ENCODE measurements around the gene CELF2. TPM values are rescaled to one million over a fixed set of nuclear protein-coding genes. Genes with fewer than 3 reads are reported as not detected.

CELF2 gene
- total RNA-seq, 1 experiment from 2014 or later: not detected

DNA sequence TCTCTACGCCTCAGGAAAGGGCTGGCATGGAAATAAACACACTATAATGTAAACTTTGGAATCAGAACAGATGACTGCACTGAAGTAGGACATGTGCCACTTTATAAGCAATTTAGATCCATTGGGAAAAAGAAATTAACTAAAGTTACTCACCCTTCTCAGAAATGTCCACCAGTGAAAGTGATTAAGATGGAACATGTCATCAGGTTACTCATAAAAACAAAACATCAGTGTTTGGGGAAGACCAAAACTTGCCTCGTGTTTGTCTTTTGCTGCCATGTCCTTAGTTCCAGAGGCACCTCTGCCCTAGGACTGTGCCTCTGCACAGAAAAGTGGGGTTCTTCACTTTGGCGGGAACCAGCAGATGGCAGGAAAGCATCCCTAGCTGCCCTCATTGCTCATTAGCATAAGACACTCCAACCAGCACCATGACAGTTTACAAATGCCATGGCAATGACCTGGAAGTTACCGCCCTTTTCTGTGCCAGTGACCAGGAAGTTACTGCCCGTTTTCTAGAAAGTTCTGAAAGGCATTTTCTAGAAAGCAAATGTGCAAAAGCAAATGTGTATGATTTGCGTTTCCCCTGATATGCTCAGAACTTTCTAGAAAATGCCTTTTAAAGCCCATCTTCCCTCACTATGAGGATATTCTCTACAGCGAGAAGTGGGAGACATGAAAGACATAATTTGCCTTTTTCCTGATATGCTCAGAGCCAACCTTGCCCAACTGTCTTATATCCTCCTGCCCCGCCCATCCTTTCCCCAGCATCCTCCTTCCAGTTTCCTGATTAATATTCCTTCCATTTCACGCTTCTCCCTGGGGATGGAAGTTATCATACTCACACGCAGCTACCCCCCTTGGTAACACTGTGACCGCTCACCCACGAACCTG, 335.6 kb downstream of the CELF2 start:
- no peaks in the 10 kb centered on the region for H3K36me3 Mint-ChIP-seq (ENCODE audit: insufficient read depth, unreplicated experiment)
- CTCF ChIA-PET: no interaction called here
- TF ChIP-seq, protein P1, sequence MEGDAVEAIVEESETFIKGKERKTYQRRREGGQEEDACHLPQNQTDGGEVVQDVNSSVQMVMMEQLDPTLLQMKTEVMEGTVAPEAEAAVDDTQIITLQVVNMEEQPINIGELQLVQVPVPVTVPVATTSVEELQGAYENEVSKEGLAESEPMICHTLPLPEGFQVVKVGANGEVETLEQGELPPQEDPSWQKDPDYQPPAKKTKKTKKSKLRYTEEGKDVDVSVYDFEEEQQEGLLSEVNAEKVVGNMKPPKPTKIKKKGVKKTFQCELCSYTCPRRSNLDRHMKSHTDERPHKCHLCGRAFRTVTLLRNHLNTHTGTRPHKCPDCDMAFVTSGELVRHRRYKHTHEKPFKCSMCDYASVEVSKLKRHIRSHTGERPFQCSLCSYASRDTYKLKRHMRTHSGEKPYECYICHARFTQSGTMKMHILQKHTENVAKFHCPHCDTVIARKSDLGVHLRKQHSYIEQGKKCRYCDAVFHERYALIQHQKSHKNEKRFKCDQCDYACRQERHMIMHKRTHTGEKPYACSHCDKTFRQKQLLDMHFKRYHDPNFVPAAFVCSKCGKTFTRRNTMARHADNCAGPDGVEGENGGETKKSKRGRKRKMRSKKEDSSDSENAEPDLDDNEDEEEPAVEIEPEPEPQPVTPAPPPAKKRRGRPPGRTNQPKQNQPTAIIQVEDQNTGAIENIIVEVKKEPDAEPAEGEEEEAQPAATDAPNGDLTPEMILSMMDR (IDR thresholded peaks at IDR 0.05; ENCODE audit: unreplicated experiment): no peak
- no peak overlapping the region for H3K27ac Mint-ChIP-seq (ENCODE audit: unreplicated experiment)
- H3K9me3 Mint-ChIP-seq (ENCODE audit: low read depth, unreplicated experiment): no peaks in the 10 kb centered on the region
- H3K4me1 Mint-ChIP-seq (ENCODE audit: low read depth, unreplicated experiment): no peaks in the 10 kb centered on the region
- peaks cover 11% of the 10 kb centered on the region for H3K27me3 Mint-ChIP-seq (ENCODE audit: unreplicated experiment)
- DNase-seq: no peak
- BruUV-seq (replicated peaks): no TSS peak
- H3K4me3 Mint-ChIP-seq (ENCODE audit: low read depth, unreplicated experiment): no peak overlapping the region
- intact Hi-C loops (cut with micrococcal nuclease; ENCODE audit: unreplicated experiment): no loop called here

DNA sequence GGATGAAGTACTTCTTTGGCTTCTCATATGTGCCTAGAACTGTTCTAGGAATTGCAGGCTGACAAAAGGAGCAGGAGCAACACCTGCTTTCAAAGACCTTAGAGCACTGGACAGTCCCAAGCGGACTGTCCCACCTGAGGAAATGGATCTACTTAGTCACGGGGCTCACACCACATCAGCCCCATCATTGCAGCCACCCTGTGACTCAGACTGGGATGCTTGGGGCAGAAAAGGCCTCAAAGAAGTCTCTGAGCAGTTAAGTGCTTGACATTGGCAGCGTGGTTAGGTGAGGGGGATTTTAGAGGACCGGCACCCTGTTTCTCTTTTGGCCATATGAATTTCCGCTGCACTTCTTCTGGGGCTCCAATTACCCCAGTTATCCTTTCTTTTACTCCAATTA, 337.2 kb downstream of the CELF2 start:
- Mint-ChIP-seq H3K4me3 (ENCODE audit: low read depth, unreplicated experiment) (no peak overlapping the region), H3K9me3 (ENCODE audit: low read depth, unreplicated experiment) (no peaks in the 10 kb centered on the region), H3K27me3 (ENCODE audit: unreplicated experiment) (peaks cover 20% of the 10 kb centered on the region), H3K4me1 (ENCODE audit: low read depth, unreplicated experiment) (no peaks in the 10 kb centered on the region), H3K36me3 (ENCODE audit: insufficient read depth, unreplicated experiment) (no peaks in the 10 kb centered on the region), H3K27ac (ENCODE audit: unreplicated experiment) (no peak overlapping the region)
- intact Hi-C loops (cut with micrococcal nuclease; ENCODE audit: unreplicated experiment): no loop called here
- no TSS peak for BruUV-seq (replicated peaks)
- no peak for DNase-seq
- CTCF ChIA-PET: no interaction called here
- TF ChIP-seq, protein P1 (IDR thresholded peaks at IDR 0.05; ENCODE audit: unreplicated experiment): no peak

DNA sequence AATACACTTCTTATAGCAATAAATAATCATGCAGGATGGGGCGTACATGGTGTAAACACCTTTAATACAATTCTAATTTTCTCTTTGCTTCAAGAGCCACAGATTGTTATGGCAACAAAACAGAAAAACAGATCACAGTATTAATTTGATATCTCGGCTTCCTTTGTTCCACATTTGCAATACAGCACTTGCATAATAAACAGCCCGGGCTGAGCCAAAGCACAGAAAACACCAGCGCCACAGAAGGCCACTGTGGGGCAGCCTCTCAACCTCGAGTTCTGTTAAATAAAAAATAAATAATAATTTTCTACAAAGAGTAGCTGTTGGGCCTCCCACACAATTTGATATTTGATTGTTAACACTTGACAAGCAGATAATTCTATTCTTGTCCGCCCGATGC, 337.9 kb downstream of the CELF2 start:
- no TSS peak for BruUV-seq (replicated peaks)
- intact Hi-C loops (cut with micrococcal nuclease; ENCODE audit: unreplicated experiment): no loop called here
- no peak for DNase-seq
- Mint-ChIP-seq H3K9me3 (ENCODE audit: low read depth, unreplicated experiment) (no peaks in the 10 kb centered on the region), H3K4me3 (ENCODE audit: low read depth, unreplicated experiment) (no peak overlapping the region), H3K27me3 (ENCODE audit: unreplicated experiment) (peaks cover 14% of the 10 kb centered on the region), H3K36me3 (ENCODE audit: insufficient read depth, unreplicated experiment) (no peaks in the 10 kb centered on the region), H3K27ac (ENCODE audit: unreplicated experiment) (no peak overlapping the region), H3K4me1 (ENCODE audit: low read depth, unreplicated experiment) (no peaks in the 10 kb centered on the region)
- TF ChIP-seq, protein P1 (IDR thresholded peaks at IDR 0.05; ENCODE audit: unreplicated experiment): no peak
- CTCF ChIA-PET: no interaction called here

DNA sequence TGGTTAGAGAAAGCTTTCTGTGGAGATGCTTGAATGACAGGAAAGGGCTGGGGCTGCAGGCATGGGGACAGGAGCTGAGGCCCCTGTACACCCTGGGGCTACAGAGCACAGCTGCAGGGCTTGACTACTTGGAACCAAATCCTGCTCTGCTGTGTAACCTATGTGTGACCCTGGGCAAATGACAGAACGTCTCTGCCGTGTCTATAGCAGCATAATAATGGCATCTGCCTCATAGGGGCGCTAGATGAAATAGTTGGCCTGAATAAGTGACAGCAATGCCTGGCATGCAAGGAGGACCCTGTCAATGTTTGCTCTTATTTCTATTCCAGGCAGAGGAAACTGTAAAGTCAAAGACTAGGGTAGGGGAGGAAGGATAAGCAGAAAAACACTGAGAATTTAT, 339.8 kb downstream of the CELF2 start:
- DNase-seq: no peak
- Mint-ChIP-seq H3K9me3 (ENCODE audit: low read depth, unreplicated experiment) (no peaks in the 10 kb centered on the region), H3K36me3 (ENCODE audit: insufficient read depth, unreplicated experiment) (no peaks in the 10 kb centered on the region), H3K27me3 (ENCODE audit: unreplicated experiment) (peaks cover 19% of the 10 kb centered on the region), H3K4me1 (ENCODE audit: low read depth, unreplicated experiment) (no peaks in the 10 kb centered on the region), H3K4me3 (ENCODE audit: low read depth, unreplicated experiment) (no peak overlapping the region), H3K27ac (ENCODE audit: unreplicated experiment) (no peak overlapping the region)
- CTCF ChIA-PET: no interaction called here
- TF ChIP-seq, protein P1 (IDR thresholded peaks at IDR 0.05; ENCODE audit: unreplicated experiment): no peak
- intact Hi-C loops (cut with micrococcal nuclease; ENCODE audit: unreplicated experiment): no loop called here
- no TSS peak for BruUV-seq (replicated peaks)
